Smooth muscle cell (in vitro differentiated cells): Measurements from ENCODE around the gene SCUBE2. TPM values are rescaled to one million over a fixed set of nuclear protein-coding genes. Genes with fewer than 3 reads are reported as not detected.
A peak's percentile ranks its signal among the peaks of the same experiment; 100 is the strongest.

Experiments
- DNase-seq: peaks from one replicate; lab custom pipeline; 2025; ENCODE audit not compliant: unreplicated experiment; lab: John Stamatoyannopoulos, UW
- H2AFZ ChIP-seq: fragments of 200-600 bp; sonication (generic); 2 replicates; pipeline ENCODE4 v1.6.0; 2016; ENCODE audit warnings: antibody characterized with exemption, low read depth, mild to moderate bottlenecking
- H3F3A ChIP-seq: fragments of 200-600 bp; sonication (generic); 2 replicates; pipeline ENCODE4 v1.6.0; 2017; ENCODE audit warnings: antibody characterized with exemption, low read depth
- H3K27ac ChIP-seq: fragments of 200-600 bp; sonication (generic); 2 replicates; pipeline ENCODE4 v1.5.1; 2016; ENCODE audit warnings: low read depth, mild to moderate bottlenecking
- H3K27me3 ChIP-seq: fragments of 200-600 bp; sonication (generic); 2 replicates; pipeline ENCODE4 v1.6.1; 2016; ENCODE audit warnings: low read depth, mild to moderate bottlenecking
- H3K36me3 ChIP-seq: fragments of 200-600 bp; sonication (generic); 2 replicates; pipeline ENCODE4 v1.5.1; 2016; ENCODE audit warnings: low read depth
- H3K4me1 ChIP-seq: fragments of 200-600 bp; sonication (generic); 2 replicates; pipeline ENCODE4 v1.5.1; 2016; ENCODE audit warnings: low read depth
- H3K4me2 ChIP-seq: fragments of 200-600 bp; sonication (generic); 2 replicates; pipeline ENCODE4 v1.6.0; 2016; ENCODE audit warnings: mild to moderate bottlenecking
- H3K4me3 ChIP-seq: fragments of 200-600 bp; sonication (generic); 2 replicates; pipeline ENCODE4 v1.5.1; 2016; ENCODE audit warnings: mild to moderate bottlenecking
- H3K79me2 ChIP-seq: fragments of 200-600 bp; sonication (generic); 2 replicates; pipeline ENCODE4 v1.6.0; 2016; ENCODE audit warnings: low read depth, mild to moderate bottlenecking
- H3K9ac ChIP-seq: fragments of 200-600 bp; sonication (generic); 2 replicates; pipeline ENCODE4 v1.6.0; 2016; ENCODE audit warnings: low read depth
- H3K9me3 ChIP-seq: fragments of 200-600 bp; sonication (generic); replicated peaks from 2 replicates; pipeline ENCODE4 v1.5.1; 2016; ENCODE audit warnings: low read depth
- H4K20me1 ChIP-seq: fragments of 200-600 bp; sonication (generic); 2 replicates; pipeline ENCODE4 v1.6.0; 2016; ENCODE audit warnings: low read depth
- whole genome bisulfite sequencing: methylation state at CpG from one replicate; pipeline ENCODE4 v1.1.7; 2016; ENCODE audit warnings: low lambda C conversion rate; 5-methylcytosine and 5-hydroxymethylcytosine counted together
- polyA plus RNA-seq: library from polyadenylated mRNA; unstranded; fragments of >200 nt; fragmentation: Nextera tagmentation; extraction: Ambion mirVana; gene quantifications from 2 replicates; pipeline ENCODE4 v1.2.1, GENCODE V29; 2016
- total RNA-seq: library from RNA; depleted of rRNA; stranded (reverse); fragments of >200 nt; gene quantifications from 2 replicates; pipeline ENCODE4 v1.2.3, GENCODE V29; 2014
- TF ChIP-seq, protein P1 (sequence below): fragments of 200-600 bp; sonication (generic); IDR thresholded peaks from 2 replicates; pipeline ENCODE4 v1.5.1; 2017; ENCODE audit warnings: borderline replicate concordance, mild to moderate bottlenecking, antibody characterized with exemption; ENCODE audit not compliant: insufficient read depth, poor library complexity, severe bottlenecking

SCUBE2 gene
- total and polyA plus RNA-seq, 2 experiments from 2014 or later = 2.2 to 5.0 TPM

DNA sequence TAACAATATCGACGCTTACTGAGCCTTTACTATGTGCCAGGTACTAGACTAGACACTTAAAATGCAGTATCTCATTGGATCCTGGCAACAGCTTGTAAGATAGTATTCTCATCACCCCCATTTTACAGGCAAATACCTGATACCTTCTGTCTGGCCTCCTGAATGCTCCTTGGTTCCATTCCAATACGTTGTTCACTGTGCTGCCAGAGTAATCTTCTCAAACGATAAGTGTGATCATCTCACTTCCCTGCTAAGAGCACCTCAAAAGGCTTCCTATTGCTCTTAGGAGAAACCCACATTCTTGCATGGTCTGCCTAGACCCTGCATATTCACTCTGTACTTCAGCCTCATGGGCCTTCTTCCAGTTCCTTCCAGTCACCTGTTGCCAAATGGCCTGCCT lies 86.3 kb downstream of the SCUBE2 start:
- no peak overlapping the region for H3K9ac ChIP-seq
- no peaks in the 10 kb centered on the region for H3K36me3 ChIP-seq
- H3K4me1 ChIP-seq = peaks cover 19% of the 10 kb centered on the region
- no peak for DNase-seq
- peaks cover 41% of the 10 kb centered on the region for H3K27me3 ChIP-seq
- no peaks in the 10 kb centered on the region for H4K20me1 ChIP-seq
- peaks cover 14% of the 10 kb centered on the region for H3F3A ChIP-seq
- no peaks in the 10 kb centered on the region for H3K9me3 ChIP-seq
- no peak overlapping the region for H3K27ac ChIP-seq
- H2AFZ ChIP-seq = no peak overlapping the region
- TF ChIP-seq, protein P1, sequence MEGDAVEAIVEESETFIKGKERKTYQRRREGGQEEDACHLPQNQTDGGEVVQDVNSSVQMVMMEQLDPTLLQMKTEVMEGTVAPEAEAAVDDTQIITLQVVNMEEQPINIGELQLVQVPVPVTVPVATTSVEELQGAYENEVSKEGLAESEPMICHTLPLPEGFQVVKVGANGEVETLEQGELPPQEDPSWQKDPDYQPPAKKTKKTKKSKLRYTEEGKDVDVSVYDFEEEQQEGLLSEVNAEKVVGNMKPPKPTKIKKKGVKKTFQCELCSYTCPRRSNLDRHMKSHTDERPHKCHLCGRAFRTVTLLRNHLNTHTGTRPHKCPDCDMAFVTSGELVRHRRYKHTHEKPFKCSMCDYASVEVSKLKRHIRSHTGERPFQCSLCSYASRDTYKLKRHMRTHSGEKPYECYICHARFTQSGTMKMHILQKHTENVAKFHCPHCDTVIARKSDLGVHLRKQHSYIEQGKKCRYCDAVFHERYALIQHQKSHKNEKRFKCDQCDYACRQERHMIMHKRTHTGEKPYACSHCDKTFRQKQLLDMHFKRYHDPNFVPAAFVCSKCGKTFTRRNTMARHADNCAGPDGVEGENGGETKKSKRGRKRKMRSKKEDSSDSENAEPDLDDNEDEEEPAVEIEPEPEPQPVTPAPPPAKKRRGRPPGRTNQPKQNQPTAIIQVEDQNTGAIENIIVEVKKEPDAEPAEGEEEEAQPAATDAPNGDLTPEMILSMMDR = no peak
- no peak overlapping the region for H3K4me3 ChIP-seq
- WGBS = 79% methylated on average over 4 of the region's 4 CpGs
- H3K79me2 ChIP-seq = no peaks in the 10 kb centered on the region
- H3K4me2 ChIP-seq = no peak overlapping the region

DNA sequence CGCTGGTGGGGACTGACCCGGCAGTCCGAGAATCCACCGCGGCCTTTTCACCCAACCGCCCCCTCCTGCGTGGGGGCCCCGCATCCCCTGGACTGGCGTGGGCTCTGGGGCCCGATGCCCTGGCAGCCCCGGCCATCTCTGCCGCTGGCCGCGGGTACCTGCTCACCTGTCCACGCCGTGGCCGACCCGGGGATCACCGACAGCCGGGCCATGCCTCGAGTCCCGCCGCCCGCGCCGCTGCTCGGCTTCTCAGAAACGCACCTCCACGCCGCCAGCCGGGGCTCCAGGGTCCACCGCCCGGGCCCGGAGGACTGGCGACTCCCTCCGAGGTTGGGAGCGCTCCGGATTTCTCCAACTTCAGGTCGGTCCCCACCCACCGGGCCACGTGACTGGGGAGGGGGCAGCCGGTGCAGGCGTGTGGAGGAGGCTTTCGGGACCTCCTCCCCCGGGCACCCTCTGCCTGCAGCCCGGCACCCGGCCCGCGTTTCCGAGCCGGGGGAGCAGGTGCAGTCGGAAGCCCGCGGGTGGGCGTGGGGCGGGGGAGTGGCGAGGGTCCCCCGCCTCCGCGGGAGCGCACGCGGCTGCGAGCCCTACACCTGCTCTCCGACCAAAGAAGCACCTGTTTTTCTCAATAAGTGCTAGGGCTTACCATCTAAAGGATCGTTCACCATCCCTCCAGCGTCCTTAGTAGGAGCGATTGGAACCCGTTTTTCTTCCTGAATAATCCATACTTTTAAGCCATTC lies 87.0 kb downstream of the SCUBE2 start:
- peak overlapping the region; percentile 67 for H2AFZ ChIP-seq
- 7% methylated on average over 67 of the region's 69 CpGs for WGBS
- H3K36me3 ChIP-seq = no peaks in the 10 kb centered on the region
- no peaks in the 10 kb centered on the region for H3K9me3 ChIP-seq
- no peaks in the 10 kb centered on the region for H4K20me1 ChIP-seq
- no peak for DNase-seq
- peaks cover 14% of the 10 kb centered on the region for H3F3A ChIP-seq
- peak overlapping the region; percentile 83 for H3K4me2 ChIP-seq
- no peaks in the 10 kb centered on the region for H3K79me2 ChIP-seq
- peaks cover 19% of the 10 kb centered on the region for H3K4me1 ChIP-seq
- H3K27me3 ChIP-seq = peaks cover 41% of the 10 kb centered on the region
- peak overlapping the region; percentile 81 for H3K9ac ChIP-seq
- TF ChIP-seq, protein P1 = no peak
- H3K27ac ChIP-seq = no peak overlapping the region
- H3K4me3 ChIP-seq = peak overlapping the region; percentile 46

DNA sequence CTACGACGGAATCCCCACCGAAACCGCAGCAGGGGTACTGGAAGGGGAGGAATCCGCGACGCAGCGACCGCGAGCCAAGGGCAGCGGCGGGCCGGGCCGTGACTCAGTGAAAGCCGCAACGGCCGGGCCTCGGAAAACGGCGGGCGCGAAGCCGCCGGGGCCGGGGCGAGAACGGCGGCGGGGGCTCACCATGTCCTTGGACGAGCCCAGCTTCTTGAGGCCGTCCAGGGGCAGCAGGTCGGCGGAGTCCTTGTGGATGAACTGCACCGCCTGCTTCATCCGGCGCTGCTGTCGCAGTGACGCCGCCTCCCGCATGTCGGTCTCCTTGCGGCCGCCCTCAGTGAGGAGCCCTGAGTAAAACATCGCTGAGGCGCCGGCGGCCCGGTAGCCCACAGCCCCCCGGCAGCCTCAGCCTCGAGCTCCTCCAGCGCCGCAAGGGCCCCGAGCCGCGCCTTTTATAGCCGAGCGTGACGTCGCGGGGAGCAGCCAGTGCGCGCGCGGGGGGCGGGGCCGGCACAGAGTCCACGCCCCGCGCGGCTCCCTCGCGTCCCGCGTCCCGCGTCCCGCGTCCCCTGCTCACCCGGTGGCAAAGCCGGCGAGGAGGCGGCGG lies 87.7 kb downstream of the SCUBE2 start, which contains the start of gene NRIP3:
Gene NRIP3, minus strand, starts transcription at position 429 of the 610 bp plus-strand sequence. Its CDS starts 66 bp downstream, at position 363.
- H3K79me2 ChIP-seq = no peaks in the 10 kb centered on the region
- peak within 1 kb of the TSS; percentile 83 for H3K4me2 ChIP-seq
- peaks cover 41% of the 10 kb centered on the region for H3K27me3 ChIP-seq
- H3K4me1 ChIP-seq = peaks cover 19% of the 10 kb centered on the region
- H3K9ac ChIP-seq = peak within 1 kb of the TSS; percentile 81
- peak within 1 kb of the TSS; percentile 46 for H3K4me3 ChIP-seq
- no peaks in the 10 kb centered on the region for H4K20me1 ChIP-seq
- H3K36me3 ChIP-seq = no peaks in the 10 kb centered on the region
- peak within 1 kb of the TSS; percentile 67 for H2AFZ ChIP-seq
- no peaks in the 10 kb centered on the region for H3K9me3 ChIP-seq
- peak within 1 kb of the TSS; percentile 37 for H3K27ac ChIP-seq
- WGBS = under 1% methylated on average over 80 of the region's 83 CpGs
- DNase-seq = peak; percentile 54
- H3F3A ChIP-seq = peaks cover 14% of the 10 kb centered on the region
- TF ChIP-seq, protein P1 = no peak
